ENCODE results near the gene ADCY4. TPM values are rescaled to one million over a fixed set of nuclear protein-coding genes. Genes with fewer than 3 reads are reported as not detected.

ADCY4 gene
- total and polyA plus RNA-seq, 2 of the 8 experiments (the other 6 are each of a cell fraction or from before 2014, with no cell fraction given) = 0.27 to 0.35 TPM

DNA sequence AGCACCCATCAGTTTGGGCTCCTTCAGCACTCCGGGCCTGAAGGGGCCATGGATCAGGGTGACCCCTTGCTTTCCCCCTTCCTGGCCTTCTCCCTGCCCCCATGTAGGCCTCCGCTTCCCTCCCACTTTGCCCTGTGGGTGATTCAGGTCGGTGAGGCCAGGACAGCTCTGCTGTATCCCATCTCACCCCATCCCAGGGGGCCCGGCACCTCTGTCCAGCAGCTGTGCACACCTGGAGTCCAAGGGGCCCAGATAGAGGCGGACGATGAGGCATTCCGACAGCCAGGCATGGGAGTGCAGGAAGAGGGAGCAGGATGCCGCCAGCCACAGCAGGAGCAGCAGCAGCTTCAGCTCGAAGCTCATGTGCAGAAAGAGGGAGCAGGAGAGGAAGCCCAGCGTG, 12.2 kb downstream of the ADCY4 start:
- Histone ChIP-seq H4K8ac (ENCODE audit: extremely low read depth, insufficient read depth, low read length) (no peak overlapping the region; the same call in 1 of the 2 replicates), H3K4me1 (replicated peaks in 1 of 4; ENCODE audit: control insufficient read depth in 3 of 4, insufficient read depth in 4 of 4, low read length in 3 of 4) (no peaks in the 10 kb centered on the region), H2BK120ac (replicated peaks; ENCODE audit: low read depth, low read length) (no peak overlapping the region), H4K5ac (ENCODE audit: insufficient read length, low read depth, low read length) (no peak overlapping the region), H3K14ac (ENCODE audit: insufficient read length) (no peak overlapping the region), H2BK15ac (ENCODE audit: low read length) (no peak overlapping the region), H3K27me3 (replicated peaks in 1 of 4; ENCODE audit: control insufficient read depth in 3 of 4, extremely low read depth in 1 of 4, insufficient read depth in 3 of 4, low read length in 3 of 4) (peaks cover 0 to 37% (median 21%) of the 10 kb centered on the region in 4 experiments; a peak in 6 of 7 replicates), H2BK5ac (ENCODE audit: low read depth, low read length) (no peak overlapping the region), H3K23me2 (ENCODE audit: low read depth, low read length) (no peaks in the 10 kb centered on the region; the same call in 1 of the 2 replicates), H3K36me3 (ENCODE audit: control insufficient read depth in 2 of 4, insufficient read depth in 4 of 4, low read length in 3 of 4) (no peaks in the 10 kb centered on the region), H2BK20ac (ENCODE audit: low read length) (no peak overlapping the region), H4K20me1 (replicated peaks in 1 of 2; ENCODE audit: control insufficient read depth in 1 of 2, insufficient read depth in 2 of 2, low read length in 2 of 2) (no peaks in the 10 kb centered on the region), H3K4me3 (ENCODE audit: extremely low read depth in 1 of 4, insufficient read depth in 2 of 4, low read depth in 3 of 4, low read length in 4 of 4) (no peak overlapping the region), H3K9ac (replicated peaks in 1 of 4; ENCODE audit: extremely low read depth in 1 of 4, low read depth in 3 of 4, low read length in 3 of 4) (no peak overlapping the region), H2AFZ (ENCODE audit: low read length) (no peak overlapping the region), H3K27ac (ENCODE audit: low read depth, low read length) (no peak overlapping the region), H3K4ac (replicated peaks; ENCODE audit: insufficient read length, low read depth, low read length) (no peak overlapping the region), H3K18ac (ENCODE audit: extremely low read depth, low read length) (no peak overlapping the region), H4K91ac (replicated peaks; ENCODE audit: insufficient read length, low read length) (no peak overlapping the region), H3K4me2 (ENCODE audit: insufficient read depth in 1 of 2, low read depth in 2 of 2, low read length in 2 of 2) (no peak overlapping the region), H3K23ac (ENCODE audit: insufficient read length) (no peak overlapping the region), H3K79me2 (ENCODE audit: control insufficient read depth in 1 of 2, insufficient read depth in 2 of 2, low read length in 2 of 2) (no peaks in the 10 kb centered on the region), H3K56ac (replicated peaks; ENCODE audit: insufficient read length, low read depth, low read length) (no peak overlapping the region), H3K9me3 (ENCODE audit: insufficient read depth in 2 of 2, low read depth in 1 of 2, low read length in 1 of 2) (no peaks in the 10 kb centered on the region), H3K79me1 (ENCODE audit: low read depth, low read length) (no peaks in the 10 kb centered on the region), H2BK12ac (ENCODE audit: low read depth, low read length) (0 out of 2 replicates have a peak overlapping the region, but pooled peaks have one; percentile 17), H2AK5ac (ENCODE audit: low read depth, low read length) (no peak overlapping the region)
- POLR2A ChIA-PET (ENCODE audit: partially characterized antibody) = interaction anchor here (1.0 to 1.6 kb wide), 5 partner anchors 11 to 114 kb away, joined by 3 to 6 read pairs (median 4); partner anchors contain the start of genes ADCY4, DHRS1, NOP9 and RIPK3
- TF ChIP-seq TBP (IDR thresholded peaks at IDR 0.05; ENCODE audit: low read depth, low read length) (no peak), FOSL1 (IDR thresholded peaks at IDR 0.05; ENCODE audit: insufficient read depth, low read depth, low read length) (no peak), BCL11A (IDR thresholded peaks at IDR 0.05; ENCODE audit: low read depth in 2 of 2, low read length in 2 of 2) (no peak), YY1 (IDR thresholded peaks at IDR 0.05; ENCODE audit: low read depth, low read length) (no peak), TCF12 (IDR thresholded peaks at IDR 0.05; ENCODE audit: low read depth, low read length) (no peak), BRCA1 (IDR thresholded peaks at IDR 0.05; ENCODE audit: low read depth, low read length) (no peak), CBX8 (IDR thresholded peaks at IDR 0.05; ENCODE audit: borderline replicate concordance, low read depth, low read length) (no peak), CEBPB (IDR thresholded peaks at IDR 0.05; ENCODE audit: low read depth, low read length) (no peak), SP1 (IDR thresholded peaks at IDR 0.05; ENCODE audit: low read depth, low read length) (no peak), CHD2 (IDR thresholded peaks at IDR 0.05; ENCODE audit: low read length) (no peak), SIRT6 (IDR thresholded peaks at IDR 0.05; ENCODE audit: low read length) (no peak)
- DNase-seq (ENCODE audit: low read depth in 1 of 2, low spot score in 2 of 2) (no peak), FAIRE-seq (no peak)
- 86% methylated on average over 9 of the region's 10 CpGs; no CpG with 5 or more reads in 1 of the 2 experiments for WGBS, 2 experiments (ENCODE audit: extremely low coverage in 1 of 2, insufficient coverage in 1 of 2, insufficient read length in 1 of 2, insufficient replicate concordance in 2 of 2, low coverage in 1 of 2, low lambda C conversion rate in 2 of 2, missing lambda C conversion rate in 1 of 2)
- CTCF ChIA-PET (ENCODE audit: partially characterized antibody) = interaction anchor here (0.6 to 27.8 kb wide), 13 partner anchors 9 to 105 kb away, joined by 3 to 664 read pairs (median 4); partner anchors contain the start of genes CBLN3, CIDEB, KHNYN and TINF2
